GM12875 (cell line): ENCODE measurements around the gene TNS1.

Experiments used
- H3K4me3 ChIP-seq: one replicate; pipeline ENCODE4 v1.5.1; 2011; ENCODE audit warnings: low read depth, low read length, control low read depth
- TF ChIP-seq, protein P1 (sequence below): IDR thresholded peaks from 2 replicates; pipeline ENCODE4 v1.5.1; 2011; ENCODE audit warnings: low read depth, mild to moderate bottlenecking, control low read depth, inconsistent platforms, low read length, moderate library complexity, borderline replicate concordance; ENCODE audit not compliant: insufficient read depth

The TNS1 gene

GRCh38 chr2:217822296-217823252 is 180.2 kb downstream of the TNS1 start:
- no peak overlapping the region for H3K4me3 ChIP-seq
- TF ChIP-seq, protein P1, sequence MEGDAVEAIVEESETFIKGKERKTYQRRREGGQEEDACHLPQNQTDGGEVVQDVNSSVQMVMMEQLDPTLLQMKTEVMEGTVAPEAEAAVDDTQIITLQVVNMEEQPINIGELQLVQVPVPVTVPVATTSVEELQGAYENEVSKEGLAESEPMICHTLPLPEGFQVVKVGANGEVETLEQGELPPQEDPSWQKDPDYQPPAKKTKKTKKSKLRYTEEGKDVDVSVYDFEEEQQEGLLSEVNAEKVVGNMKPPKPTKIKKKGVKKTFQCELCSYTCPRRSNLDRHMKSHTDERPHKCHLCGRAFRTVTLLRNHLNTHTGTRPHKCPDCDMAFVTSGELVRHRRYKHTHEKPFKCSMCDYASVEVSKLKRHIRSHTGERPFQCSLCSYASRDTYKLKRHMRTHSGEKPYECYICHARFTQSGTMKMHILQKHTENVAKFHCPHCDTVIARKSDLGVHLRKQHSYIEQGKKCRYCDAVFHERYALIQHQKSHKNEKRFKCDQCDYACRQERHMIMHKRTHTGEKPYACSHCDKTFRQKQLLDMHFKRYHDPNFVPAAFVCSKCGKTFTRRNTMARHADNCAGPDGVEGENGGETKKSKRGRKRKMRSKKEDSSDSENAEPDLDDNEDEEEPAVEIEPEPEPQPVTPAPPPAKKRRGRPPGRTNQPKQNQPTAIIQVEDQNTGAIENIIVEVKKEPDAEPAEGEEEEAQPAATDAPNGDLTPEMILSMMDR = no peak

DNA sequence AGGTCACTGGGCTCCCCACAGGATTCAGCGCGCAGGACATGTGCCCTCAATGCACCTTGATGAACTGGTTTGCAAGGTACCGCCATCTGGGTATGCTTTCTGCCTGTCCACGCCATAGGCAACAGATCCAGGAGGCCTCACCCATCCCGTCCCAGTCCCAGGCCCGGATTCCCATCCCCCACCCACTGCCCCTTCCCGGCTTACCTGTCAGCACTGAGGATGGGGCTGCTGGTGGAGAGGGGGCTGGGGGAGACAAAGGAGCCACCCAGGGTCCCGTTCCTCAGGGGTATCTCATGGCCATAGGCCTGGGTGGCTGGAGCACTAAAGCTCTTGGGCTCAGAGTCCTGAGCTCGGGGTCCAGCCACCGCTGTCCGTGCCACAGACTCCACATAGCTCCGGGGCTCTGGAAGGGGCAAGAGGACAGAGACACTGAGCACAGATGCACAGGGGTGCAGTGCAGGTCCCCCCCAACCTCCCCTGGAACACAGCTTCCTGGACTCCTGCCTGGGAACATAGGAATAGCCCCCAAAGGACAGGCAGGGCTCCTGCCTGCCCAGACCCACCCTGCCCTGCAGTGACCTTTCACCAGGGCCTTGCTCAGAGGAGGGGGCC is 181.2 kb downstream of the TNS1 start:
- no peak overlapping the region for H3K4me3 ChIP-seq
- TF ChIP-seq, protein P1 = no peak

DNA sequence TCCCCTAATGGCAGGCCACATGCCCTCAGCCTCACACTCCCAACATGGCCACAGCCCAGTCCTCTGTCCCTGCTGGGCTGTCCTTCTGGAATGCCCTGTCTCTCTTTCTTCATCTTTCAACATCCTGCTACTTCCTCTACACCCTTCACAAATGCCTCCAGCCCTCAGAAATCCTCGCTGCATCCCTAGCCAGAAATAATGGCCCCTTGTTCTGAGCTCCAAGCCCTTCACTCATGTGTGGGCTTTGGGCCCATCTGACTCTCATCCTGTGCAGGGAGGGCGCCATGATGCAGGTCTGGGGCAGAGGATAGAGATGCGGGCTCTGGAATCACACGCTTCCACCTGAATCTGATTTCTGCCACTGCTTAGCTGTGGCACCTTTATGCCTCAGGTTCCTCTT is 181.9 kb downstream of the TNS1 start:
- TF ChIP-seq, protein P1 = no peak
- H3K4me3 ChIP-seq = no peak overlapping the region

- H3K4me3 ChIP-seq = no peak overlapping the region
- TF ChIP-seq, protein P1 = no peak
Measured at GRCh38 chr2:217820091-217820819, 182.5 kb downstream of the TNS1 start.

- no peak overlapping the region for H3K4me3 ChIP-seq
- TF ChIP-seq, protein P1 = no peak
Measured at GRCh38 chr2:217818293-217818850, 184.4 kb downstream of the TNS1 start.

DNA sequence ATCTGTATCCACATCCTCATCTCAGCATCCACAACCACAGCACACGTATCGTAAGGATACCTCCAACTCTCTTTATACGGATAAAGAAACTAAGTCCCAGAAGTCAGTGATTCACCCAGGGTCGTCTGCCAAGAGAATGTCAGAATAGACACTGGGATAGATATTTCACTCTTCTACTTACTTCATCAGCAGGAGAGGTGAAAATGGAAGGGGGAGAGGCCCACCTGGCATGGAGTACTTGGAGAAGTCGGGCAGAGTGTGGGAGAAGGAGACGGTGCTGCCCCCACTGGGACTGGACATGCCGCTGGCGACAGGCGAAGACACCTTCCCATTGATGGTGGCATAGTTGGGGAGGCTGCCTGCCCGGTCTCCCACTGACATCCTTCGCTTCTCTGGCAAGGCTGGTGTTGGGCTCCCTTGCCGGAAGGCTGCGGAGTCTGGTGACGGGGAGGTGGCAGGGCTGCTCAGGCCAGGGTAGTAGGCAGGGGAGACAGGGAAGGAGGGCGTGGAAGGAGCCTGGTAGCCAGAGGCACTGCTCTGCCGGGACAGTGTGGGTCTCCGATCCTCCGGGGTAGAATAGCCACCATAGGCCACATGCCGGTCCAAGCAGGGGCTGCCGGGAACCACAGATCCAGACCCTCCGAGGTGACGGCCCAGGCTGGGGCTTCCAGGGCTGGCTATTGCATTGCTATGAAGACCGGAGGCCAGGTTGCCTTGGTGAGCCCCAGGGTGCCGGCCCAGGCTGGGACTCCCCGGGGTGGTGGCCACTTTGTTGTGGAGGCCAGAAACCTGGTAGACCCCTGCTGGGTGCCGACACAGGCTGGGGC is 185.1 kb downstream of the TNS1 start:
- TF ChIP-seq, protein P1 = no peak
- H3K4me3 ChIP-seq = no peak overlapping the region
